Ishikawa (cell line): ENCODE measurements around the gene VAV3.

Source experiments
- CEBPB ChIP-seq: IDR thresholded peaks from 2 replicates; pipeline ENCODE4 v1.6.1; 2012
- CREB1 ChIP-seq: IDR thresholded peaks from 2 replicates; pipeline ENCODE4 v1.6.1; 2012; ENCODE audit warnings: low read depth
- EGR1 ChIP-seq: IDR thresholded peaks from 2 replicates; pipeline ENCODE4 v1.6.1; 2012
- EP300 ChIP-seq: IDR thresholded peaks from 2 replicates; pipeline ENCODE4 v1.6.1; 2012; ENCODE audit warnings: borderline replicate concordance
- FOXM1 ChIP-seq: IDR thresholded peaks from 2 replicates; pipeline ENCODE4 v1.6.1; 2012; ENCODE audit warnings: low read depth, borderline replicate concordance
- MAX ChIP-seq: IDR thresholded peaks from 2 replicates; pipeline ENCODE4 v1.6.1; 2012
- TAF1 ChIP-seq: IDR thresholded peaks from 2 replicates; pipeline ENCODE4 v1.6.1; 2012; ENCODE audit warnings: low read depth, mild to moderate bottlenecking
- TEAD4 ChIP-seq: IDR thresholded peaks from 2 replicates; pipeline ENCODE4 v1.6.1; 2012
- YY1 ChIP-seq: IDR thresholded peaks from 2 replicates; pipeline ENCODE4 v1.6.1; 2012; ENCODE audit warnings: low read depth
- ZBTB7A ChIP-seq: IDR thresholded peaks from 2 replicates; pipeline ENCODE4 v1.6.1; 2012; ENCODE audit warnings: low read depth
- TF ChIP-seq, protein P1 (sequence below): IDR thresholded peaks from 2 replicates; pipeline ENCODE4 v1.6.1; 2012; ENCODE audit warnings: low read depth, mild to moderate bottlenecking
- TF ChIP-seq, protein P2 (sequence below): IDR thresholded peaks from 2 replicates; pipeline ENCODE4 v1.6.1; 2012

DNA sequence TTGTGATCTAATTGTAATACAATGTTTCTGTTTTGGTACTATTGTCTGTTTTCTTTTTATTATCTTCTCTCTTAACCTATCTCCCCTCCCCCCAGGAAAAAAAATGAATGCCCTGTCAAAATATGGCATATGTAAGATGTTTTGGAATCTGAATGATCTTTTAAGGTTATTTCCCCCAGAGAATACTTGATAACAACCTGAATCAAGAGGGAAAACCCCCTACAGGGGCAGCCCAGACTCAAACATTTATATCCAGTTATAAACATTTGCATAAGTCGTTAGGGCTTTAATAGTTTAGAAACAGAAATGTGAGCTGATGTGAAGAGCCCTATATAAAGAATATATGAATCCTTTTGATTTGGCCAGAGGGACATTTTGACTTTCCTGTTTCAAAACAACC, 169.5 kb downstream of the VAV3 start:
- TF ChIP-seq, protein P1, sequence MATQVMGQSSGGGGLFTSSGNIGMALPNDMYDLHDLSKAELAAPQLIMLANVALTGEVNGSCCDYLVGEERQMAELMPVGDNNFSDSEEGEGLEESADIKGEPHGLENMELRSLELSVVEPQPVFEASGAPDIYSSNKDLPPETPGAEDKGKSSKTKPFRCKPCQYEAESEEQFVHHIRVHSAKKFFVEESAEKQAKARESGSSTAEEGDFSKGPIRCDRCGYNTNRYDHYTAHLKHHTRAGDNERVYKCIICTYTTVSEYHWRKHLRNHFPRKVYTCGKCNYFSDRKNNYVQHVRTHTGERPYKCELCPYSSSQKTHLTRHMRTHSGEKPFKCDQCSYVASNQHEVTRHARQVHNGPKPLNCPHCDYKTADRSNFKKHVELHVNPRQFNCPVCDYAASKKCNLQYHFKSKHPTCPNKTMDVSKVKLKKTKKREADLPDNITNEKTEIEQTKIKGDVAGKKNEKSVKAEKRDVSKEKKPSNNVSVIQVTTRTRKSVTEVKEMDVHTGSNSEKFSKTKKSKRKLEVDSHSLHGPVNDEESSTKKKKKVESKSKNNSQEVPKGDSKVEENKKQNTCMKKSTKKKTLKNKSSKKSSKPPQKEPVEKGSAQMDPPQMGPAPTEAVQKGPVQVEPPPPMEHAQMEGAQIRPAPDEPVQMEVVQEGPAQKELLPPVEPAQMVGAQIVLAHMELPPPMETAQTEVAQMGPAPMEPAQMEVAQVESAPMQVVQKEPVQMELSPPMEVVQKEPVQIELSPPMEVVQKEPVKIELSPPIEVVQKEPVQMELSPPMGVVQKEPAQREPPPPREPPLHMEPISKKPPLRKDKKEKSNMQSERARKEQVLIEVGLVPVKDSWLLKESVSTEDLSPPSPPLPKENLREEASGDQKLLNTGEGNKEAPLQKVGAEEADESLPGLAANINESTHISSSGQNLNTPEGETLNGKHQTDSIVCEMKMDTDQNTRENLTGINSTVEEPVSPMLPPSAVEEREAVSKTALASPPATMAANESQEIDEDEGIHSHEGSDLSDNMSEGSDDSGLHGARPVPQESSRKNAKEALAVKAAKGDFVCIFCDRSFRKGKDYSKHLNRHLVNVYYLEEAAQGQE, result no peak
- TF ChIP-seq, protein P2, sequence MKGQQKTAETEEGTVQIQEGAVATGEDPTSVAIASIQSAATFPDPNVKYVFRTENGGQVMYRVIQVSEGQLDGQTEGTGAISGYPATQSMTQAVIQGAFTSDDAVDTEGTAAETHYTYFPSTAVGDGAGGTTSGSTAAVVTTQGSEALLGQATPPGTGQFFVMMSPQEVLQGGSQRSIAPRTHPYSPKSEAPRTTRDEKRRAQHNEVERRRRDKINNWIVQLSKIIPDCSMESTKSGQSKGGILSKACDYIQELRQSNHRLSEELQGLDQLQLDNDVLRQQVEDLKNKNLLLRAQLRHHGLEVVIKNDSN, result no peak
- no peak for TF ChIP-seq CREB1
- no peak for TF ChIP-seq YY1
- no peak for TF ChIP-seq TEAD4
- TF ChIP-seq ZBTB7A, result no peak
- TF ChIP-seq EP300, result no peak
- no peak for TF ChIP-seq TAF1
- no peak for TF ChIP-seq FOXM1
- TF ChIP-seq CEBPB, result no peak
- TF ChIP-seq EGR1, result no peak
- TF ChIP-seq MAX, result no peak
